GM18505 (cell line): ENCODE data around the gene DBN1.

Experiments
- ATAC-seq: cut with Tn5 transposase; IDR thresholded peaks from one replicate; pipeline ENCODE4 v1.9.1; 2021; ENCODE audit not compliant: unreplicated experiment
- POLR2A ChIP-seq: IDR thresholded peaks from 4 replicates; pipeline ENCODE4 v1.6.1; 2011; ENCODE audit warnings: borderline replicate concordance; ENCODE audit not compliant: insufficient read depth, insufficient read length; ENCODE audit errors: extremely low read depth

The DBN1 gene

DNA sequence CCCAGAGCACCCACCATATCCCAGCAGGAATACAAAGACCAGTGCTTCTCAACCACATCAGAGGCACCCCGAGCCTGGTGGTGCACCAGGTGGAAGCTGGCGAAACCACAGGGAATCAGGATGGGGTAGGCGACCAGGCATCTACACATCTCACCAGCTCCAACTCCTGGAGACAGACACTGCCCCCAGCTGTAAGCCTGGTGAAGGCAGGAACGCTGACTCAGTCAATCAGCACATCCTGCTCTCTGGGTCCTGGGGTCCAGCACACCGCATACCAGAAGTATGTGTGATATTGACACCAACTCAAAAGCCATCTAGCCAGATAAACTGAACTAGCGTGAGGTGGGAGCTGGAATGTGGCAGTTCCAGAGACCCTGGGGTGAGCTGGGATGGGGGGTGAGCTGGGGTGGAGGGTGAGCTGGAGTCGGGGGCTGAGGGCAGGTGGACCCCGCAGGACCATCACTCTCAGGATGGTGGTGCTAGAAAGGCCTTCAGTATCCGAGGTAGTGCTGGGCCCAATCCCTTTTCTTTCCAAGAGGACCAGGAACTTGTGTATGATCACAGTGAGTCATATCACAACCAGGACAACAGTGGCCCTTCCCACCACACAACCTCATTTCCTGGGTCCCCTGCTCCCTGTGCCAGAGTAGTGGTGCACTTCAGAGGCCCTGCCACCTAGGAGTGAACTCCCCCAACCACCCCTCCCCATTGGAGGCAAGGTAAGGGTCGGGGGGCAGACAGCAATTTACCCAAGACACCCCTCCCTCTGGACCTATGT, 2.5 kb downstream of the DBN1 start:
- ATAC-seq: no peak
- no peak for TF ChIP-seq POLR2A

- no peak for TF ChIP-seq POLR2A
- no peak for ATAC-seq
These were observed 3.5 kb downstream of the DBN1 start for GRCh38 chr5:177469750-177470525.

- no peak for ATAC-seq
- no peak for TF ChIP-seq POLR2A
These were observed 4.5 kb downstream of the DBN1 start for GRCh38 chr5:177468685-177469628.

DNA sequence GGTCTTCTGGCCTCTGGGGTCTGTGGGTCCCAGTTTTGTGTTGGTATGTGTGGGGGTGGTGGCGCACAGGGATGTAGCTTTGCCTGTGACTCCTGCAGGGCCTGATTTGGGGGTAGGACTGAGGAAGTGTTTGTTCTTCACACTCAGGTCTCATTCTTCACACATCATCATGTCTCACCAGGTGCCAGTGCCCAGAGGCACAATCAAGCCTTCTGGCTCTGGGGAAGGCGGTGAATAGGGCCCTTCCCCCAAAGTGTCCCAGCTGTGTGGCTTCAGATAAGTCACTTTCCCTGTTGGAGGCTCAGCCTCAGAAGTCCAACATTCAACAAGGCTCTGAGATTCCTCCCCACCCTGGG, 5.1 kb downstream of the DBN1 start:
- TF ChIP-seq POLR2A: no peak
- no peak for ATAC-seq

- no peak for ATAC-seq
- no peak for TF ChIP-seq POLR2A
These were observed 6.0 kb downstream of the DBN1 start for GRCh38 chr5:177467436-177467835.

- no peak for TF ChIP-seq POLR2A
- no peak for ATAC-seq
These were observed 6.6 kb downstream of the DBN1 start for GRCh38 chr5:177466861-177467260.

GRCh38 chr5:177465044-177465443, 8.4 kb downstream of the DBN1 start:
- TF ChIP-seq POLR2A: no peak
- ATAC-seq: no peak

- no peak for ATAC-seq
- no peak for TF ChIP-seq POLR2A
These were observed 11.3 kb downstream of the DBN1 start for GRCh38 chr5:177462021-177462670.

DNA sequence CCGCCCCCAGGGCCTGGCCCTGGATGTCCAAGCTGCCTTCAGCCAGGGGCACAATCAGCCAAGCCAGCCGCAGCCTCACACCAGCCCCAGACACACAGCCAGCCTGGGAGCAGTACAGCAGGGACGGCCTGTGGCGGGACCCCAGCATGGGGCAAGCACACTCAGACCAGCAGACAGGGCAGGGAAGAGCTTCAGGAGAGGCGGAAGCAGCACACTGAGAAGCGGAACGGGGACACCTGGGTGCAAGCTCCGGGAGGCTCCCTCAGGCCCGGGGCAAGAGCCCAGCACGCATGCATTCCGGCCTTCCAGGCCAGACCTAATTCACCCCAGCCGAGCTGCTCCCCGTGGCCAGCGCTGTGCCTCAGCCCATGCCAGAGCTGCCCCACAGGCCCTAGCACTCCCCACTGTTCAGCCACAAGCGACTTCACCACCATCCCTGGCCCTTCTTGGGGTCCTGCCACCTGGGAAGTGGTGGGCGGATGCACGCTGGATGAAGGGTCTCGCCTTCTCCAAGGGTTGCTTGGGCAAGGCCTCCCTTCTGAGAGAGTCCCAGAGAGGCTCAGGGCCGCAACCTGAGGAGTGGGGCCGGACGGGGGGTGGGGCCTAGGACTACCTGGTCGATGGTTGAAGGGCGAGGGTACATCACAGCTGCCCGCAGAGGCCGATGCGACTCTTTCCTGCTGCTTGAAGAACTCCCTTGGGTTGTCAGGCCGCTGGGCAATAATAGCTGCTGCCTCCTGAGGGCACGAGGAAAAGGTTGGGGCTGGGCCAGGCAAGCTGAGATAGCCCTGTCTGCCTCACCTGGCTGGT, 13.4 kb downstream of the DBN1 start:
- ATAC-seq: no peak
- TF ChIP-seq POLR2A: no peak

DNA sequence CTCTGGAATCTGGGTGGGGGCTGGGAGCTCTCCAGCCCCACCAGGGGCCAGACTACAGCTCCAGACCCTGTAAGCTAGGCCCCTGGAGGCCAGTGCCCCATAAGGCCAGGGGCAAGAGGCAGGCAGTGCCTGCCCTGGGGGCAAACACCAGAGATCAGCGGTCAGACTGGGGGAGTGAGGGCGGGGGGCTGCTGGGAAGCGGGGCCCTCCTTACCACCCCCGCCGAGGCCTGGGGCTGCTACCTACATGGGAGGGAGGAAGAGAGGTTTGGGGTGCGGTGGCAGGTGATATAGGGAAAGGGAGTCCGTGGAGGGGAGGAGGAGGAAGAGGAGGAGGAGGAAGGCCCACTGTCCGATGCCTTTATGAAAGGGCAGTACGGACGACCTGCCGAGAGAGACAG, 14.1 kb downstream of the DBN1 start:
- ATAC-seq: no peak
- TF ChIP-seq POLR2A: no peak

GRCh38 chr5:177458912-177459350, 14.5 kb downstream of the DBN1 start:
- no peak for TF ChIP-seq POLR2A
- ATAC-seq: no peak
